ENCODE data around the gene SYNPO. TPM values are rescaled to one million over a fixed set of nuclear protein-coding genes. Genes with fewer than 3 reads are reported as not detected.

SYNPO gene
- polyA plus RNA-seq, 1 donor (not counting 4 experiments of a cell fraction or from before 2014, with no cell fraction given): 6.0 TPM

- Histone ChIP-seq H3K27me3 (ENCODE audit: control insufficient read depth, extremely low read depth, insufficient read depth, low read length) (peaks cover 8% of the 10 kb centered on the region), H3K4me2 (ENCODE audit: control insufficient read depth, extremely low read depth, insufficient read depth, low read depth, low read length) (peak overlapping the region; percentile 46), H3K4me1 (ENCODE audit: control insufficient read depth, extremely low read depth, insufficient read depth, low read length) (peaks cover 14% of the 10 kb centered on the region), H4K20me1 (ENCODE audit: control insufficient read depth, extremely low read depth, insufficient read depth, low read length) (no peaks in the 10 kb centered on the region), H3K36me3 (ENCODE audit: control insufficient read depth in 2 of 2, extremely low read depth in 1 of 2, insufficient read depth in 2 of 2, low read length in 2 of 2) (no peaks in the 10 kb centered on the region), H3K9me3 (ENCODE audit: control insufficient read depth, low read depth, low read length) (no peaks in the 10 kb centered on the region), H3K4me3 (ENCODE audit: control insufficient read depth in 2 of 3, extremely low read depth in 1 of 3, insufficient read depth in 2 of 3, low read depth in 1 of 3, low read length in 3 of 3) (no peak overlapping the region), H3K79me2 (ENCODE audit: control insufficient read depth, insufficient read depth, low read length) (no peaks in the 10 kb centered on the region), H3K9me1 (ENCODE audit: control insufficient read depth, extremely low read depth, insufficient read depth, low read length) (no peaks in the 10 kb centered on the region), H3K9ac (ENCODE audit: control insufficient read depth, extremely low read depth, insufficient read depth, low read length) (no peak overlapping the region), H3K27ac (ENCODE audit: control insufficient read depth, insufficient read depth, low read length) (no peak overlapping the region), H2AFZ (ENCODE audit: control insufficient read depth, low read length) (no peak overlapping the region)
- dilution Hi-C loops (cut with MboI; ENCODE audit: extremely low pct_ligation_motif_present, low sequenced_read_pairs): no loop called here
- TF ChIP-seq, protein P1, sequence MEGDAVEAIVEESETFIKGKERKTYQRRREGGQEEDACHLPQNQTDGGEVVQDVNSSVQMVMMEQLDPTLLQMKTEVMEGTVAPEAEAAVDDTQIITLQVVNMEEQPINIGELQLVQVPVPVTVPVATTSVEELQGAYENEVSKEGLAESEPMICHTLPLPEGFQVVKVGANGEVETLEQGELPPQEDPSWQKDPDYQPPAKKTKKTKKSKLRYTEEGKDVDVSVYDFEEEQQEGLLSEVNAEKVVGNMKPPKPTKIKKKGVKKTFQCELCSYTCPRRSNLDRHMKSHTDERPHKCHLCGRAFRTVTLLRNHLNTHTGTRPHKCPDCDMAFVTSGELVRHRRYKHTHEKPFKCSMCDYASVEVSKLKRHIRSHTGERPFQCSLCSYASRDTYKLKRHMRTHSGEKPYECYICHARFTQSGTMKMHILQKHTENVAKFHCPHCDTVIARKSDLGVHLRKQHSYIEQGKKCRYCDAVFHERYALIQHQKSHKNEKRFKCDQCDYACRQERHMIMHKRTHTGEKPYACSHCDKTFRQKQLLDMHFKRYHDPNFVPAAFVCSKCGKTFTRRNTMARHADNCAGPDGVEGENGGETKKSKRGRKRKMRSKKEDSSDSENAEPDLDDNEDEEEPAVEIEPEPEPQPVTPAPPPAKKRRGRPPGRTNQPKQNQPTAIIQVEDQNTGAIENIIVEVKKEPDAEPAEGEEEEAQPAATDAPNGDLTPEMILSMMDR (optimal IDR thresholded peaks at IDR 0.05 in 1 of 3, IDR thresholded peaks at IDR 0.05 in 1 of 3, conservative IDR thresholded peaks at IDR 0.05 in 1 of 3; ENCODE audit: extremely low read depth in 1 of 3, insufficient read depth in 2 of 3, low read length in 3 of 3): no peak
- no peak for TF ChIP-seq EZH2 (IDR thresholded peaks at IDR 0.05; ENCODE audit: low read length)
- FAIRE-seq (no peak), DNase-seq (ENCODE audit: low read depth, low spot score) (no peak)
Observed at GRCh38 chr5:150615141-150615699, 25.2 kb upstream of the SYNPO start.

DNA sequence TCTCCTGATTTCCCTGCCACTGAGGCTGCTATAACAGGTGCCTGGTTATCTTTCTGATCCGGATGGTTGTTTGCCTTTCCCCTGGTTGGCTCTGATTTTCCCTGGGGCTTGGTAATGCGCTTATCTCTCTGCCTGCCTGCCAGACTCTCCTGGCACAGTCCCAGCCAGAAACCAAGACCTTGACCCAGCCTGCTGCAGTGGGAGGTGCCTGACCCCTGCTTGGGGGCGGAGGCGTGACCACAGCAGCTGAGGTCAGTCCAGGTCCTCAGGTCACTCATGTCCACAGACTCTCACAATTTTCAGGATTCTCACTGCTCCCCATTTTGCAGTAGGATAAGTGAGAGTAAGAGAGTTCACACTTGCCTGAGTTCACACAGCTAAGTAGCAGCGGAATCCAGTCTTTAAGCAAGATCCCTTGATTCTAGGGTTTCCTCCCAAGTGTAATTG, 24.4 kb upstream of the SYNPO start:
- Histone ChIP-seq H3K27me3 (ENCODE audit: control insufficient read depth, extremely low read depth, insufficient read depth, low read length) (peaks cover 8% of the 10 kb centered on the region), H3K79me2 (ENCODE audit: control insufficient read depth, insufficient read depth, low read length) (no peaks in the 10 kb centered on the region), H3K27ac (ENCODE audit: control insufficient read depth, insufficient read depth, low read length) (no peak overlapping the region), H3K4me2 (ENCODE audit: control insufficient read depth, extremely low read depth, insufficient read depth, low read depth, low read length) (no peak overlapping the region), H3K9me3 (ENCODE audit: control insufficient read depth, low read depth, low read length) (no peaks in the 10 kb centered on the region), H3K9me1 (ENCODE audit: control insufficient read depth, extremely low read depth, insufficient read depth, low read length) (no peaks in the 10 kb centered on the region), H2AFZ (ENCODE audit: control insufficient read depth, low read length) (no peak overlapping the region), H3K9ac (ENCODE audit: control insufficient read depth, extremely low read depth, insufficient read depth, low read length) (no peak overlapping the region), H4K20me1 (ENCODE audit: control insufficient read depth, extremely low read depth, insufficient read depth, low read length) (no peaks in the 10 kb centered on the region), H3K4me1 (ENCODE audit: control insufficient read depth, extremely low read depth, insufficient read depth, low read length) (peaks cover 14% of the 10 kb centered on the region), H3K36me3 (ENCODE audit: control insufficient read depth in 2 of 2, extremely low read depth in 1 of 2, insufficient read depth in 2 of 2, low read length in 2 of 2) (no peaks in the 10 kb centered on the region), H3K4me3 (ENCODE audit: control insufficient read depth in 2 of 3, extremely low read depth in 1 of 3, insufficient read depth in 2 of 3, low read depth in 1 of 3, low read length in 3 of 3) (no peak overlapping the region)
- FAIRE-seq (no peak), DNase-seq (ENCODE audit: low read depth, low spot score) (no peak)
- TF ChIP-seq, protein P1 (optimal IDR thresholded peaks at IDR 0.05 in 1 of 3, IDR thresholded peaks at IDR 0.05 in 1 of 3, conservative IDR thresholded peaks at IDR 0.05 in 1 of 3; ENCODE audit: extremely low read depth in 1 of 3, insufficient read depth in 2 of 3, low read length in 3 of 3): no peak
- no peak for TF ChIP-seq EZH2 (IDR thresholded peaks at IDR 0.05; ENCODE audit: low read length)
- dilution Hi-C loops (cut with MboI; ENCODE audit: extremely low pct_ligation_motif_present, low sequenced_read_pairs): no loop called here
